Ovary (tissue), 9 donors: ENCODE results near the gene PAM. TPM values are rescaled to one million over a fixed set of nuclear protein-coding genes. Genes with fewer than 3 reads are reported as not detected.

Source experiments
- DNase-seq, 5 donors: peaks; one replicate each; pipeline ENCODE4 v3.0.0-alpha.2; 2019 to 2020
- H3K27ac ChIP-seq, 2 donors: fragments of 200-600 bp; one replicate each; pipeline versions ENCODE4 v1.5.1 to v1.8.0; 2019 to 2022
- H3K27me3 ChIP-seq: fragments of 200-600 bp; one replicate; pipeline ENCODE4 v1.8.0; 2022
- H3K36me3 ChIP-seq: fragments of 200-600 bp; sonication (generic); one replicate; pipeline ENCODE4 v1.5.1; 2019
- H3K4me1 ChIP-seq: one replicate; pipeline ENCODE4 v1.8.1; 2013; ENCODE audit warnings: mild to moderate bottlenecking, moderate library complexity; ENCODE audit not compliant: insufficient read depth
- H3K4me3 ChIP-seq: fragments of 200-600 bp; sonication (generic); one replicate; pipeline ENCODE4 v1.5.1; 2017
- H3K9me3 ChIP-seq, 2 donors: fragments of 200-600 bp in 1 of 2; sonication (generic) in 1 of 2; one replicate each; pipeline versions ENCODE4 v1.5.1 to v1.8.1; 2013 to 2019; ENCODE audit warnings: mild to moderate bottlenecking in 1 of 2, moderate library complexity in 1 of 2
- EP300 ChIP-seq: sonication (generic); formaldehyde crosslinking; IDR thresholded peaks from one replicate; pipeline ENCODE4 v1.6.1; 2017; ENCODE audit warnings: antibody characterized with exemption
- POLR2A ChIP-seq: fragments of 450-650 bp; IDR thresholded peaks from one replicate; pipeline ENCODE4 v1.6.1; 2017; ENCODE audit warnings: antibody characterized with exemption, mild to moderate bottlenecking, moderate library complexity
- WGBS, 3 donors: extraction: QIAGEN DNeasy Blood & Tissue Kit in 1 of 3; methylation state at CpG; one replicate each; pipeline versions ENCODE4 v1.1.5 to v1.1.7; 2013 to 2017; 5-methylcytosine and 5-hydroxymethylcytosine counted together
- intact Hi-C, 4 donors: fragments of 100-400 bp; cut with DNase I; formaldehyde crosslinking; loops; one replicate each; pipeline versions ENCODE4 v1.11.0 to v1.15.1; 2022 to 2023
- polyA plus RNA-seq, 2 donors: library from polyadenylated mRNA; stranded (reverse); fragments of 200-250 nt in 1 of 2; fragments of 350-450 nt in 1 of 2; fragmentation: Illumina TruSeq in 1 of 2; extraction: RNeasy Lipid Tissue Mini Kit (QIAGEN cat#74804) in 1 of 2; gene quantifications; one replicate each; pipeline ENCODE4 v1.2.3, GENCODE V29; 2013 to 2014
- total RNA-seq, 7 donors: library from RNA; depleted of rRNA in 2 of 7; stranded (reverse); fragments of >200 nt in 2 of 7; fragmentation: NEBNext Ultra II Directional in 3 of 7; extraction: Animal tissue kit (Norgen Biotek cat#: 25700) in 3 of 7; gene quantifications; one replicate each; pipeline versions ENCODE4 v1.1.0 to v1.2.4, GENCODE V29; 2016 to 2023
- TF ChIP-seq, protein P1 (sequence below), 3 donors: fragments of 450-650 bp in 2 of 3; fragments of 200-600 bp in 1 of 3; IDR thresholded peaks; one replicate each; pipeline versions ENCODE4 v1.5.1 to v1.8.0; 2016 to 2022; ENCODE audit warnings: antibody characterized with exemption in 3 of 3, mild to moderate bottlenecking in 1 of 3
- donor health status: DM: no; HTN: no; CAD: no; lungs with moderate emphysema.
- donor health status: DM: no; HTN: no; CAD: no.
- donor health status: Bipolar disorder and iron deficiency.
- donor health status: DM: yes; HTN: yes; CAD: no.
- donor health status: DM: no; HTN: no; CAD: no.
- donor health status: DM: yes; HTN: yes; CAD: no.

Gene PAM
- total and polyA plus RNA-seq, 9 donors = 124 to 431 (median 187) TPM

DNA sequence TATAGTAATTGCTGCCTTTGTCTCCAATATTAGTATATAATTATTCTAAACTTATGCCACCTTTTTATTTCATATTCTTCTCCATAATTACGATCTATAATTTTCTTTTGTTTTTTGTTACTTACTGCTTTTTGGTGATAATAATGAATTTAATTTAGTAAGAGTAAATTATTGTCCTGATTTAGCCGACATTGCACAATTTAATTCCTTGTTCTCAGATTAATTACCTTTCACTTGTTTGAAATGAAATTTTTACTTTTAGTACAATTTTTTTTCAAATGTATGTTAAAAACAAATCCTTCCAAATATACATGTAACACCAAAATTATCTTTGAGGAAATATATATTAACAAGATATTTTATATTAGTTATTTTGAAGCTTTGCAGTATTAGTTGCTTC is 201.5 kb downstream of the PAM start:
- Histone ChIP-seq H3K27me3 (no peaks in the 10 kb centered on the region), H3K27ac (no peak overlapping the region), H3K4me3 (no peak overlapping the region), H3K9me3 (no peaks in the 10 kb centered on the region), H3K36me3 (no peaks in the 10 kb centered on the region), H3K4me1 (no peaks in the 10 kb centered on the region)
- DNase-seq = no peak
- TF ChIP-seq, protein P1, sequence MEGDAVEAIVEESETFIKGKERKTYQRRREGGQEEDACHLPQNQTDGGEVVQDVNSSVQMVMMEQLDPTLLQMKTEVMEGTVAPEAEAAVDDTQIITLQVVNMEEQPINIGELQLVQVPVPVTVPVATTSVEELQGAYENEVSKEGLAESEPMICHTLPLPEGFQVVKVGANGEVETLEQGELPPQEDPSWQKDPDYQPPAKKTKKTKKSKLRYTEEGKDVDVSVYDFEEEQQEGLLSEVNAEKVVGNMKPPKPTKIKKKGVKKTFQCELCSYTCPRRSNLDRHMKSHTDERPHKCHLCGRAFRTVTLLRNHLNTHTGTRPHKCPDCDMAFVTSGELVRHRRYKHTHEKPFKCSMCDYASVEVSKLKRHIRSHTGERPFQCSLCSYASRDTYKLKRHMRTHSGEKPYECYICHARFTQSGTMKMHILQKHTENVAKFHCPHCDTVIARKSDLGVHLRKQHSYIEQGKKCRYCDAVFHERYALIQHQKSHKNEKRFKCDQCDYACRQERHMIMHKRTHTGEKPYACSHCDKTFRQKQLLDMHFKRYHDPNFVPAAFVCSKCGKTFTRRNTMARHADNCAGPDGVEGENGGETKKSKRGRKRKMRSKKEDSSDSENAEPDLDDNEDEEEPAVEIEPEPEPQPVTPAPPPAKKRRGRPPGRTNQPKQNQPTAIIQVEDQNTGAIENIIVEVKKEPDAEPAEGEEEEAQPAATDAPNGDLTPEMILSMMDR (IDR thresholded peaks at IDR 0.05) = no peak
- no peak for TF ChIP-seq POLR2A
- no peak for TF ChIP-seq EP300
- intact Hi-C loops = loop anchor here in 1 of 4 donors (5.0 kb wide), 1 partner anchor 301 kb away; the partner anchor contains the start of gene MACIR
- WGBS, 3 donors = 97 to 99% (median 99%) methylated on average over 2 of the region's 2 CpGs

DNA sequence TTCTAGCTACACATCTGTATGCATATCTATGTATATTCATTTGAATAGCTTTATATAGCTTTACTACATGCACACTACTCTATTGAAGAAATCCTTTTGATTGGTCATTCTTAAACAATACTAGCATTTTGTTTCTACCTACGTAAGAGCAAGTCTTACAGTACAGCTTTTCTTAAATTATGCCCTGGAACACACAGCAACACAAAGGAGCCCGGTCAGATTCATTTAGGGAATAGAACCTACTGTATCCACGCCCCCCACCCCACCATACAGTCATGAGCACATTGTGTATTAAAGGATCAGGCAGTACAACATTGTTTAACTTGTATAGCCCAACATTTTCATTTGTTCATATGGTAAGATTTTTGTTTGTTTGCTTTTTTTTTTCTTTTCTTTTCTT is 202.0 kb downstream of the PAM start:
- DNase-seq = no peak
- 96 to 100% (median 100%) methylated on average over 3 of the region's 3 CpGs for WGBS, 3 donors
- Histone ChIP-seq H3K27me3 (no peaks in the 10 kb centered on the region), H3K27ac (no peak overlapping the region), H3K36me3 (no peaks in the 10 kb centered on the region), H3K4me1 (no peaks in the 10 kb centered on the region), H3K4me3 (no peak overlapping the region), H3K9me3 (no peaks in the 10 kb centered on the region)
- intact Hi-C loops = loop anchor here in 1 of 4 donors (5.0 kb wide), 1 partner anchor 300 kb away; the partner anchor contains the start of gene MACIR
- TF ChIP-seq POLR2A (no peak), EP300 (no peak)

DNA sequence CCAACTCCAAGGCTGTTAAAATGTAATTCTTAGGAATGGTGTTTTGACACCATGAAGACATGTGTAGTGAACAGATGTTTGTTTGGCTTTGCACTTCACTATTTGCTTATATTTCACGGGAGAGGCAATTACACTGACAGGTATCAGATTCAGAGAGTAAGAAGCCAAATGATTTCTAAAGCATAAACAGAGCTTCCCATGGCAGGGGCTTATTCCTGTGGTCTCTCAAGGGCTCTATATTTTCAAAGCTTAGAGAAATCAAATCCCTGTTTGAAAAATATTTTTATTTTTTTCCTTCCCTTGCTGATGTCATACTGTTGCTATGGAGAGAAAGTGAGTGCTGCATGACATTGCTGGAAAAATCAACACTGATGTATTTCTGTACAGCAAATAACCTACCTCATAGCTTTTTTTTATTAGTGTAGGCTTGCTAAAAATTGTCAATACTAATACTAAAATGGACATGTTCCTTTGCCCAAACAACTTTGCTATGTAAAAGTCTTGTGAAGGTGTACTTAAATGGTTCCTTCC is 203.4 kb downstream of the PAM start:
- H3K27ac ChIP-seq = no peak overlapping the region
- TF ChIP-seq POLR2A (no peak), EP300 (no peak)
- intact Hi-C loops = loop anchor here in 1 of 4 donors (5.0 kb wide), 1 partner anchor 299 kb away; the partner anchor contains the start of gene MACIR
- WGBS, 3 donors = 4 to 23% (median 14%) methylated on average over 1 of the region's 1 CpG
- H3K9me3 ChIP-seq = no peaks in the 10 kb centered on the region
- H3K27me3 ChIP-seq = no peaks in the 10 kb centered on the region
- no peak overlapping the region for H3K4me3 ChIP-seq
- H3K4me1 ChIP-seq = no peaks in the 10 kb centered on the region
- DNase-seq = no peak
- no peaks in the 10 kb centered on the region for H3K36me3 ChIP-seq

DNA sequence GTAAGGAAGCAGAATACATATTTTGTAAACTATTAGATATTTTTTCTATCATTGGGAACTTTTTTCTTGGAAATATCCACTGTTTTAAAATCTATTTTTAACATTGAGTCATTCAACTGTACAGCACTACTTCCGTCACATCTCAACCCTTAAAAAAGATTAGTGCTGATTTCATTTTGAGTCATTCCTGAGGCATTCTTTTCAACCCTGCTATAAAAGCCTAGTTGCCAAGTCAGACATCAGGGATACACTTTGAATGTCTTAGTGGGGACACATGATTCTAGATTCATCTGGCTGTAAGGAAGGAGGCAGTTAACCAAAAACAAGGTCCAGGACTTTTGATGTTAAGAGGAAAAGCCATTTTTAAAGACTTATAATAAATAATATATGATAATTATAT is 203.9 kb downstream of the PAM start:
- no peaks in the 10 kb centered on the region for H3K36me3 ChIP-seq
- H3K27ac ChIP-seq = no peak overlapping the region
- DNase-seq = no peak
- H3K4me1 ChIP-seq = no peaks in the 10 kb centered on the region
- H3K9me3 ChIP-seq = no peaks in the 10 kb centered on the region
- TF ChIP-seq, protein P1 (IDR thresholded peaks at IDR 0.05) = no peak
- TF ChIP-seq EP300 (no peak), POLR2A (no peak)
- no peak overlapping the region for H3K4me3 ChIP-seq
- intact Hi-C loops = loop anchor here in 1 of 4 donors (5.0 kb wide), 1 partner anchor 298 kb away; the partner anchor contains the start of gene MACIR
- 26 to 39% (median 36%) methylated on average over 1 of the region's 1 CpG for WGBS, 3 donors
- no peaks in the 10 kb centered on the region for H3K27me3 ChIP-seq

DNA sequence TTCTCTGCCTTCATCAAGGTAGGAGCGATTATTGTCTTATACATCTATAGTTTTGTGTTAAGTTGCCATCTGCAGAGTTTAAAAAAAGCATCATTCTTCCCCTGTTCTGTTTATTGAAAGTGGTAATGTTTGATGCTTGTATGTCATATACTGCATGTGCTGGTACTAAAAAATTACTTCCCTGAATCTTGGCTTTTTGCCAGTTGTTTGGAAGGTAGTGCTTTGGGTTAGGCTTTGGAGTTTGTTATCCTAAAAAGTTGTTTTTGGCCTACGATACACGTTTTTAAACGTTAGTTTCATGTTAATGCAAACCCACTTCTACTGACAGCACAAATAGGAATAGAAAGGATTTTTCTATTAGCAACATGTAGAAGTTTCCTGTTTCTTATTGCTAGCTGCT is 206.6 kb downstream of the PAM start:
- DNase-seq = no peak
- Histone ChIP-seq H3K27me3 (no peaks in the 10 kb centered on the region), H3K36me3 (no peaks in the 10 kb centered on the region), H3K9me3 (no peaks in the 10 kb centered on the region), H3K4me1 (no peaks in the 10 kb centered on the region), H3K4me3 (no peak overlapping the region), H3K27ac (no peak overlapping the region)
- TF ChIP-seq EP300 (no peak), POLR2A (no peak)
- intact Hi-C loops = no loop called here
- WGBS, 3 donors = 27 to 38% (median 31%) methylated on average over 4 of the region's 4 CpGs

DNA sequence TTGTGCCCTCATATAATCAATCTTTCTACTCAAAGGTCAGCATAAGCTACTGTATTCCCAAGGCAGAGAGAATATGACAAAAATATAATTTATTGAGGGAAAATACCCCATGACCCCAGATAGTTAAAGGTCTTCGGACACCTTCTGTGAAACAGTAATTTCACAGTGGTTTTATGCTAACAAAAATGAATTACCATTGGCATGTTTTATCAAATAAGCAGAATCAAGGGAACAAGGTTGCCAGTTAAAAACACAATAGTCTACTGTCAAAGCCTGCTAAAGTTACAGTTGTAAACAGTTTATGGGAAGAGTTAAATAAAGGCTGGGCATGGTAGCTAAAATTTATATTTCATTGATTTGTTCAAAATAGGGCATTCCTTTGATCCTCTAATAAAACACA is 210.5 kb downstream of the PAM start:
- H3K9me3 ChIP-seq = no peaks in the 10 kb centered on the region
- 93 to 95% (median 94%) methylated on average over 1 of the region's 1 CpG for WGBS, 3 donors
- H3K27ac ChIP-seq = no peak overlapping the region
- H3K4me1 ChIP-seq = no peaks in the 10 kb centered on the region
- intact Hi-C loops = no loop called here
- H3K27me3 ChIP-seq = no peaks in the 10 kb centered on the region
- TF ChIP-seq, protein P1 (IDR thresholded peaks at IDR 0.05) = no peak
- TF ChIP-seq POLR2A = no peak
- no peak for TF ChIP-seq EP300
- no peak overlapping the region for H3K4me3 ChIP-seq
- DNase-seq = no peak
- no peaks in the 10 kb centered on the region for H3K36me3 ChIP-seq
